GM12878 (cell line): ENCODE measurements around the gene DDX51. TPM values are rescaled to one million over a fixed set of nuclear protein-coding genes. Genes with fewer than 3 reads are reported as not detected.

Source experiments
- ATAC-seq: fragments of 200-7000 bp; cut with Tn5 transposase; 3 replicates; pipeline ENCODE4 v1.9.1; 2020; ENCODE audit warnings: mild to moderate bottlenecking, moderate library complexity
- BruUV-seq: library from RNA; stranded (reverse); fragments of 400-500 nt; replicated peaks from 2 replicates; lab custom pipeline; 2021; lab: Mats Ljungman, UMichigan
- CTCF ChIA-PET: fragments of 300-600 bp; sonication (Branson Sonifier 250); formaldehyde crosslinking; extraction: SDS; loops from one replicate; lab custom pipeline; 2021; ENCODE audit warnings: inconsistent platforms; lab: Yijun Ruan, JAX
- POLR2A ChIA-PET: fragments of 350-600 bp; formaldehyde crosslinking; extraction: SDS; loops from one replicate; lab custom pipeline; 2021; ENCODE audit warnings: inconsistent platforms; lab: Charles Lee
- RAD21 ChIA-PET: fragments of 300-600 bp; sonication (Branson Sonifier 250); formaldehyde crosslinking; loops from one replicate; lab custom pipeline; 2023; ENCODE audit warnings: antibody characterized with exemption; ENCODE audit not compliant: unreplicated experiment; lab: Charles Lee
- SMC1A ChIA-PET: fragments of 300-600 bp; sonication (Branson Sonifier 250); formaldehyde crosslinking; loops from one replicate; lab custom pipeline; 2023; ENCODE audit not compliant: unreplicated experiment, uncharacterized antibody; lab: Charles Lee
- DNase-seq: peaks from one replicate; pipeline ENCODE4 v3.0.0-alpha.2; 2011; ENCODE audit warnings: low read depth, low spot score
- FAIRE-seq: peaks from 3 replicates; lab custom pipeline; 2011; peaks lifted over from hg19 to GRCh38; lab: Jason Lieb, UNC
- H2AFZ ChIP-seq: 2 replicates; pipeline ENCODE4 v1.6.0; 2011; ENCODE audit warnings: low read depth, low read length, control low read depth; ENCODE audit not compliant: control insufficient read depth
- H3K27ac ChIP-seq: 2 replicates; pipeline ENCODE4 v1.5.1; 2011; ENCODE audit warnings: control low read depth; ENCODE audit not compliant: control insufficient read depth, insufficient read depth
- H3K27me3 ChIP-seq, 2 experiments: replicated peaks in 1 of 2; 2 replicates each; pipeline versions ENCODE4 v1.6.0 to v1.6.1; 2011; ENCODE audit warnings: low read length in 1 of 2; ENCODE audit not compliant: control insufficient read depth in 2 of 2, insufficient read depth in 2 of 2
- H3K36me3 ChIP-seq, 2 experiments: 2 replicates each; pipeline ENCODE4 v1.5.1; 2011; ENCODE audit warnings: low read length in 1 of 2; ENCODE audit not compliant: control insufficient read depth in 2 of 2, insufficient read depth in 2 of 2
- H3K4me1 ChIP-seq: 2 replicates; pipeline ENCODE4 v1.6.1; 2011; ENCODE audit warnings: mild to moderate bottlenecking, low read length, moderate library complexity, mixed read lengths; ENCODE audit not compliant: control insufficient read depth, insufficient read depth
- H3K4me2 ChIP-seq: 2 replicates; pipeline ENCODE4 v1.6.0; 2011; ENCODE audit warnings: control low read depth; ENCODE audit not compliant: control insufficient read depth, insufficient read depth
- H3K4me3 ChIP-seq: fragments of 200-600 bp; sonication (generic); 2 replicates; pipeline ENCODE4 v1.5.1; 2016
- H3K79me2 ChIP-seq: 2 replicates; pipeline ENCODE4 v1.6.0; 2011; ENCODE audit warnings: low read length; ENCODE audit not compliant: control insufficient read depth, insufficient read depth
- H3K9ac ChIP-seq: 2 replicates; pipeline ENCODE4 v1.8.0; 2011; ENCODE audit warnings: low read length, control low read depth, mixed read lengths; ENCODE audit not compliant: control insufficient read depth, insufficient read depth
- H3K9me3 ChIP-seq: replicated peaks from 3 replicates; pipeline ENCODE4 v1.5.1; 2011; ENCODE audit warnings: mild to moderate bottlenecking, low read length; ENCODE audit not compliant: control insufficient read depth, insufficient read depth
- H4K20me1 ChIP-seq: 2 replicates; pipeline ENCODE4 v1.6.0; 2011; ENCODE audit not compliant: control insufficient read depth, insufficient read depth
- CBX3 ChIP-seq: fragments of 200-600 bp; sonication (generic); IDR thresholded peaks from 2 replicates; pipeline ENCODE4 v1.6.1; 2016; ENCODE audit warnings: low read depth, borderline replicate concordance
- EP300 ChIP-seq, 2 experiments: fragments of 150-350 bp in 1 of 2; IDR thresholded peaks; 2 replicates each; pipeline ENCODE4 v1.6.1; 2011 to 2012; ENCODE audit warnings: low read depth in 2 of 2, low read length in 2 of 2, borderline replicate concordance in 1 of 2, improper control_type of control experiment in 1 of 2, inconsistent platforms in 1 of 2; ENCODE audit not compliant: control insufficient read depth in 1 of 2
- FOXM1 ChIP-seq: IDR thresholded peaks from 2 replicates; pipeline ENCODE4 v1.6.1; 2012; ENCODE audit warnings: low read depth, mild to moderate bottlenecking, inconsistent platforms, low read length, moderate library complexity
- IKZF1 ChIP-seq: fragments of 450-650 bp; conservative IDR thresholded peaks from 2 replicates; pipeline ENCODE4 v1.6.1; 2017; ENCODE audit warnings: antibody characterized with exemption, mild to moderate bottlenecking
- IKZF2 ChIP-seq, 2 experiments: fragments of 450-650 bp; IDR thresholded peaks; 2 replicates each; pipeline ENCODE4 v1.6.1; 2017; ENCODE audit warnings: mild to moderate bottlenecking in 2 of 2, moderate library complexity in 2 of 2
- NFYB ChIP-seq: IDR thresholded peaks from 2 replicates; pipeline ENCODE4 v1.6.1; 2011; ENCODE audit warnings: low read depth, mild to moderate bottlenecking, low read length, improper control_type of control experiment, moderate library complexity; ENCODE audit not compliant: insufficient read depth
- SREBF2 ChIP-seq: IDR thresholded peaks from 2 replicates; pipeline ENCODE4 v1.6.1; 2012; ENCODE audit warnings: mild to moderate bottlenecking, low read length
- USF2 ChIP-seq: IDR thresholded peaks from 2 replicates; pipeline ENCODE4 v1.6.1; 2011; ENCODE audit warnings: low read depth, low read length, improper control_type of control experiment, borderline replicate concordance
- ZSCAN29 ChIP-seq: fragments of 450-650 bp; IDR thresholded peaks from 2 replicates; pipeline ENCODE4 v1.6.1; 2017; ENCODE audit warnings: mild to moderate bottlenecking, moderate library complexity
- WGBS: methylation state at CpG from one replicate; pipeline ENCODE4 v1.1.6; 2016; ENCODE audit warnings: low lambda C conversion rate; ENCODE audit not compliant: insufficient replicate concordance, insufficient coverage; ENCODE audit errors: missing lambda C conversion rate; 5-methylcytosine and 5-hydroxymethylcytosine counted together
- in situ Hi-C: fragments of 300-500 bp; cut with MboI; formaldehyde crosslinking; loops from 9 replicates; pipeline ENCODE4 v1.14.3; 2018; ENCODE audit warnings: mixed read lengths
- intact Hi-C: fragments of 100-400 bp; cut with micrococcal nuclease; formaldehyde crosslinking; loops from one replicate; pipeline ENCODE4 v1.14.2; 2022; ENCODE audit not compliant: unreplicated experiment
- polyA plus RNA-seq, 11 experiments: library from polyadenylated mRNA; depleted of rRNA in 4 of 11; unstranded in 6 of 11; stranded (reverse) in 5 of 11; fragments of >200 nt; fragmentation: Nextera tagmentation in 4 of 11; fragmentation: Illumina TruSeq in 1 of 11; extraction: Ambion mirVana in 4 of 11; extraction: Trizol in 1 of 11; gene quantifications; 1 replicate in 1 of 11; 2 replicates in 10 of 11; pipeline versions ENCODE4 v1.2.1 to v1.2.3, GENCODE V29; 2011 to 2016; ENCODE audit warnings: inconsistent platforms in 2 of 11, missing spikeins in 2 of 11, low read depth in 1 of 11
- total RNA-seq, 4 experiments: library from RNA; depleted of rRNA in 3 of 4; stranded (reverse); fragments of >200 nt in 3 of 4; fragmentation: Illumina TruSeq in 1 of 4; extraction: Trizol in 1 of 4; gene quantifications; 2 replicates each; pipeline versions ENCODE4 v1.2.1 to v1.2.3, GENCODE V29; 2013 to 2021
- TF ChIP-seq, protein P1 (sequence below): fragments of 450-650 bp; IDR thresholded peaks from 2 replicates; pipeline ENCODE4 v1.6.1; 2017; ENCODE audit warnings: mild to moderate bottlenecking, moderate library complexity

The DDX51 gene
- total and polyA plus RNA-seq, 10 of the 15 experiments (the other 5 are each of a cell fraction or from before 2014, with no cell fraction given) = 0.97 to 29.1 (median 9.8) TPM

DNA sequence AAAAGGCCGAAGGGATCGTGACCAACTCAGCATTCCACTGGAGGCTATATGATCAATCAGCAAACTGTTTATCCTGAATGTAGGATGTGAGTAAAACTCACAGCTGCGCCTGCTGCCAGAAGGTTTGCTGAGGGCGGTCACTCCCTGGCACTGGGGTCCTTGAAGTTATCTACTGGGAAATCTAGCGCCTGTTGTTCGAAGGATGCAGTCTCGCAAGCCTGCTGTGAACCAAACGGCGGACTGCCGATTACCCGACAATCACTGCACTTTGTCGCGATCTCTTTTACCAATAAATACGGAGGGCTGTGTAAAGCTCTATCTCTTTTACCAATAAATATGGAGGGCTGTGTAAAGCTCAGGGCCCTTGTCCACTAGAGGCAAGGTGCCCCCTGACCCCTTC is 12.9 kb downstream of the DDX51 start:
- TF ChIP-seq IKZF2 (IDR thresholded peaks at IDR 0.05) (no peak), EP300 (IDR thresholded peaks at IDR 0.05; ENCODE audit: borderline replicate concordance in 1 of 2, control insufficient read depth in 1 of 2, low read depth in 2 of 2, low read length in 2 of 2) (no peak), NFYB (no peak), FOXM1 (no peak), CBX3 (no peak), USF2 (no peak), IKZF1 (no peak), SREBF2 (no peak), ZSCAN29 (no peak)
- TF ChIP-seq, protein P1, sequence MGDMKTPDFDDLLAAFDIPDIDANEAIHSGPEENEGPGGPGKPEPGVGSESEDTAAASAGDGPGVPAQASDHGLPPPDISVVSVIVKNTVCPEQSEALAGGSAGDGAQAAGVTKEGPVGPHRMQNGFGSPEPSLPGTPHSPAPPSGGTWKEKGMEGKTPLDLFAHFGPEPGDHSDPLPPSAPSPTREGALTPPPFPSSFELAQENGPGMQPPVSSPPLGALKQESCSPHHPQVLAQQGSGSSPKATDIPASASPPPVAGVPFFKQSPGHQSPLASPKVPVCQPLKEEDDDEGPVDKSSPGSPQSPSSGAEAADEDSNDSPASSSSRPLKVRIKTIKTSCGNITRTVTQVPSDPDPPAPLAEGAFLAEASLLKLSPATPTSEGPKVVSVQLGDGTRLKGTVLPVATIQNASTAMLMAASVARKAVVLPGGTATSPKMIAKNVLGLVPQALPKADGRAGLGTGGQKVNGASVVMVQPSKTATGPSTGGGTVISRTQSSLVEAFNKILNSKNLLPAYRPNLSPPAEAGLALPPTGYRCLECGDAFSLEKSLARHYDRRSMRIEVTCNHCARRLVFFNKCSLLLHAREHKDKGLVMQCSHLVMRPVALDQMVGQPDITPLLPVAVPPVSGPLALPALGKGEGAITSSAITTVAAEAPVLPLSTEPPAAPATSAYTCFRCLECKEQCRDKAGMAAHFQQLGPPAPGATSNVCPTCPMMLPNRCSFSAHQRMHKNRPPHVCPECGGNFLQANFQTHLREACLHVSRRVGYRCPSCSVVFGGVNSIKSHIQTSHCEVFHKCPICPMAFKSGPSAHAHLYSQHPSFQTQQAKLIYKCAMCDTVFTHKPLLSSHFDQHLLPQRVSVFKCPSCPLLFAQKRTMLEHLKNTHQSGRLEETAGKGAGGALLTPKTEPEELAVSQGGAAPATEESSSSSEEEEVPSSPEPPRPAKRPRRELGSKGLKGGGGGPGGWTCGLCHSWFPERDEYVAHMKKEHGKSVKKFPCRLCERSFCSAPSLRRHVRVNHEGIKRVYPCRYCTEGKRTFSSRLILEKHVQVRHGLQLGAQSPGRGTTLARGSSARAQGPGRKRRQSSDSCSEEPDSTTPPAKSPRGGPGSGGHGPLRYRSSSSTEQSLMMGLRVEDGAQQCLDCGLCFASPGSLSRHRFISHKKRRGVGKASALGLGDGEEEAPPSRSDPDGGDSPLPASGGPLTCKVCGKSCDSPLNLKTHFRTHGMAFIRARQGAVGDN = no peak
- intact Hi-C loops (no loop called here), in situ Hi-C loops (no loop called here)
- ChIA-PET CTCF (no interaction called here), RAD21 (no interaction called here), POLR2A (no interaction called here), SMC1A (no interaction called here)
- FAIRE-seq (no peak), ATAC-seq (no peak), DNase-seq (no peak)
- Histone ChIP-seq H3K4me1 (no peaks in the 10 kb centered on the region), H2AFZ (no peak overlapping the region), H3K4me2 (no peak overlapping the region), H3K9me3 (peaks cover 1% of the 10 kb centered on the region; the same call in 2 of the 3 replicates), H3K4me3 (no peak overlapping the region), H4K20me1 (no peaks in the 10 kb centered on the region), H3K79me2 (no peaks in the 10 kb centered on the region), H3K9ac (no peak overlapping the region), H3K27ac (no peak overlapping the region), H3K36me3 (peaks cover 4% of the 10 kb centered on the region in 2 experiments; a peak in 3 of 4 replicates), H3K27me3 (no peaks in the 10 kb centered on the region)
- BruUV-seq = no TSS peak
- 96% methylated on average over 14 of the region's 14 CpGs for WGBS
